Embryonic facial prominence (tissue), 1 donor: ENCODE data around the gene HDAC10.
"Not testable (repeated sequence)": the region's sequence is repeated elsewhere in the genome, so short reads cannot be mapped to it uniquely, and the experiment has no call there.

Experiments used
- DNase-seq: peaks from one replicate; pipeline ENCODE4 v3.0.0-alpha.2; 2016; ENCODE audit errors: extremely low spot score

HDAC10 gene

DNA sequence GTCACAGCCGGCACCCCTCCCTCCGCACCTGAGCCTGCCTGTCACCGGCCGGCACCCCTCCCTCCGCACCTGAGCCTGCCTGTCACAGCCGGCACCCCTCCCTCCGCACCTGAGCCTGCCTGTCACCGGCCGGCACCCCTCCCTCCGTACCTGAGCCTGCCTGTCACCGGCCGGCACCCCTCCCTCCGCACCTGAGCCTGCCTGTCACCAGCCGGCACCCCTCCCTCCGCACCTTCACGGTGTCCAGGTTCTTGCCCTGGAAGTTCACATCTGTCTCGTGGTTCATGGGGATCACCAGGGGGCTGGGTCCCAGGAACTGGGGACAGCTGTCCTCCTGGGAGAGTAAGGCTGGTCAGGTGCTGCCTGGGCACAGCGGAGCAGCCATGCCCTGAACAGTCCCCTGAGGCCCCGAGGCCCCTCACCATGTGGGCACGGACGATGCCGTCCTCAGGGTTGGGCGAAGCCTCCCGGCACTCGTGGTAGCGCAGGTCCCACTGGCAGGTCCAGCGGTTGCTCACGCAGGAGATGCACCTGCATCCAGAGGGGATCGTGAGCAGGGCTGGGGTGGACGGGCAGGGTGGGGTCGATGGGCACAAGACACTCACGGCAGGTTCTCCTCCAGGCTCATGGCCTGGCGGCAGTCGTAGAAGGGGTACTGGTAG lies 34.6 kb upstream of the HDAC10 start:
- no peak for DNase-seq

GRCh38 chr22:50284479-50284878 lies 33.4 kb upstream of the HDAC10 start:
- no peak for DNase-seq

DNA sequence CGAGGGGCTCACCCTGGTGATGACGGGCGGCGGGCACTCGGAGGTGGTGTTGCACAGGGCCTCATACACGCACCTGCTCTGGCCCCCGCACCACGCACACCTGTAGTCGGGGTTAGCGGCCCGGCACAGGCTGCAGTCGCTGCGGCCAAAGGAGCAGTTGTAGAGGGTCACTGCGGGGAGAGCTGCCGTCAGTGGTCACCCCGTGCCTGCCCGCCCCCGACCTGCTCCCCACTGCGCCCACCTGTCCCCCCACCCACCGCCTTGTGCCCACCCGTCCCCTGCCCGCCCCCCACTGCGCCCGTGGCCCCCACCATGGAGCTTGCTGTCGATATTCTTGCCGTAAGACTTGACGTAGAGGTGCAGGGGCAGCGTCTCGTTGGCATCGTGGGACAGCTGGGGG lies 32.8 kb upstream of the HDAC10 start:
- DNase-seq: no peak

DNA sequence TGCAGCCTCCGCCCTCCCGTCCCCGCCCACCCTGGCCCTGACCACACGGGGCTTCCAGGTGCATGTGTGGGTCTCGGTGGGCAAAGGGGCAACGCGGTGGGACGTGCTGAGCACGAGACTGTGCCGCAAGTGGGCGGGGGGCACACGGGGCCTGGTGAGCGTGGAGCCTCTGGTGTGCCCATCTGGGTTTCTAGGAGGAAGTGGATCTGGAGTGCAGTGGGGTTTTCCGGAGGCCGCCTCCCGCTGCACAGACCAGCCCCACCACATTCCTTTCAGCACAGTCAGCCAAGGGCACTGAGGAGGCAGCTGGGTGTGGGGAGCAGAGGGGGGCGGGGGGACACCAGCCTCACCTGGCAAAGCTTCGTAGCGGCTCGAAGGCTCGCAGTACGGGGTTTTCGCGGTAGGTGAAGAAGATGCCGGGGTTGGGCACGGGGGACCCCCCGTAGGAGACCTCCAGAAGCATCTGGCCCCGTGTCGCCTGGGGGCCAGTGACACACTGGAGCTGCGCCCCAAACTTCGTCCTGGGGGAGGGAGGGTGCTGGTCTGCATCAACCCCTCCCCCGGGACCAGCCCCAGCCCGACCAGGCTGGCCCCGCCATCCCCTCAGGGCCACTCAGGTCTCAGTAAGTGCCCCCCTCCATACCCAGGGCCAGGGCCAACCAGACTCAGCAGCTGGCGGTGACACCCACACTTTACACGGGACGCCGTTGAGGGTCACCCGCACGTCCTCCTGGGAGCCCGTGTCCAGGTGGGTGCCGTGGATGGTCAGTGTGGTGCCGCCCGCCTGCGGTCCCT lies 31.5 kb upstream of the HDAC10 start:
- no peak for DNase-seq

DNA sequence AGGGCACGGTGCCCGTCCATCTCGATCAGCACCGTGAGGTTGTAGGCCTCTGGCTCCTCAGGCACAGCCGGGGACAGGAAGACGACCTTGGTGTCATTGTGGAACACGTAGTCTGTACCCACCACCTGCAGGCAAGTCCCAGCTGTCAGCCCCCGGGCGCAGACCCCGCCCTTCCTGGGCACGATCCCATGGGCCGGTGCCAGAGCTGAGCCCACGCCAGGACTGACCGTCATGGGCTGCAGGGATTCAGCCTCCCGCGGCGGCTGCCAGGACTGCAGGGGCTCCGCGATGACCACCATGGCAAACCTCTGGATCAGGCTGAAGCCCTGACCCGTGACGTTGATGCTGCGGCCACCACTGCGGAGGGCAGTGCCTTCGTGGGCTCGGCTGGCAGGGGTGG lies 30.9 kb upstream of the HDAC10 start:
- no peak for DNase-seq

DNA sequence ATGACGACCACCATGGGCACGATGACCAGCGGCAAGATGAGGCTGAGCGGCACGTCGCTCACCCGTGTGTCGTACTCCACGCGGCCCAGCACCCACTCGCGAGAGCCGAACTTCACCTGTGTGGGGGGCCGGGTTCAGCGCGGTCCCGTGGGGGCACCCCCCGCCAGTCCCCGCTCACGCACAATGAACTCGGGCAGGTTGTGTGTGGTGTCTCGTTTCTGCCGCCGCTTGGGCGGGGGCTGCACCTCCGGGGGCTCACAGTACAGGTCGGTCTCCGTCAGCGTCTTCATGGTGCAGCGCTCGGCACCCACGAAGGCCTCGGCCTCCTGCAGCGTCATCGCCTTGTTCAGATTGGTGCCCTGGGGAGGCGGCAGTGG lies 30.3 kb upstream of the HDAC10 start:
- DNase-seq: no peak

DNA sequence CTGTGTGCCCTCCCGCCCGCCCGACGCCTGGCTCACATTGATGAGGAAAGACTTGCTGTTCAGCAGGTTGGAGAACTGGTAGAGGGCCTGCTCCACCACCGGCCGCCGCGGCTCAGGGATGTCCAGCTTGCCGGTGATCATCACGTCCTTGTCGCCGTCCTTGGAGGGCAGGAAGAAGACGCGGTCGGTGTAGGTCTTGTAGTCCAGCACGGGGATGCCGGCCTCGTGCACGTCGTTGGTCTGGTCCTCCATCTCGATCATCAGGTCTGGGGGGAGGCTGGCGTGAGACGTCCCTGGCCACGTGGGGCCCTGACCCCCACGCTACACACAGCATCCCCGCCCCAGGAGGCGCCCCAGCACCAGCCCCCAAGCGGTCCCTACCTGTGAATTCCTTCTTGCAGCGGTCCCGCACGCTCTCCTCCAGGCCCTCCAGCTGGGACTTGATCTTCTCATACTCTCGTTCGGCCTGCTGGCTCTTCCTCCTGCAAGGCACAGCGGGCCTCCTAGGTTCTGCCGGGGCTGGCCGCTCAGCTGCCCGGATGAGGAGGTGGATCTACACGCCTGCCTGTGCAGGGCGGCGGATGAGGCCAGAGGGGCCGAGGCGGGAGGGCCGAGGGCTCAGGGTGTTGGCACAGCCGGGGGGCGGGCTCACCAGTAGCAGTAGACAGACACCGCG lies 29.8 kb upstream of the HDAC10 start:
- DNase-seq: no peak

DNA sequence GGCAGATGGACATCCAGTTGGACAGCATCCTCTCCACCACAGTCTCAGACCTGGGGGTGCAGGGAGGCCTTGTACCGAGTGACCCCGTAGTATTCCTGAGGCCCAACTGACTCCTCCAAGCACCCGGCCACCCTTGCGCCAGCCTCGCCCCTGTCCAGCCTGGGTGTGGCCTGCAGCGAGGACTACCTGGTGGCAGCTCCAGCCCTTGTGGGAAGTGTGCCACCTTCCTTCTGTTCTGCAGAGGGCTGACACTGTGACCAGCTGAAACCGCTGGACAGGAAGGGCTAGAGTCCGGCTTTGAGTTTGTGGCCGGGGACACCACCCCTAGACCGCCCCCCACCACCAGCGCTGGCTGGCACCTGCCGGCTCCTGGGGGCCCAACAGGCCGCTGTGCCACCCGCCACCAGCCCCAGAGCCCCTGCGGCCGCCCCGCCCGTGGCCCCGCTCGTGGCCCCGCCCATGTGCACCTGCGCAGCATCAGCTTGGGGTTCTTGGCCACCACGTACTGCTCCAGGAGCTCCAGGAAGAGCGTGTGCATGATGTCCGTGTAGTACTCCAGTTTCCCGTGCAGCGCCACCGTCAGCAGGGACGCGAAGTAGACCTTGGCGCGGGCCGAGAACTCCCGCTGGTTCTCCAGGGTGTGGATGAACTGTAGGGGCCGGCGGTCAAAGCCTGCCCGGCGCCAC lies 29.1 kb upstream of the HDAC10 start:
- no peak for DNase-seq

GRCh38 chr22:50278956-50279619 lies 28.0 kb upstream of the HDAC10 start:
- DNase-seq: no peak

DNA sequence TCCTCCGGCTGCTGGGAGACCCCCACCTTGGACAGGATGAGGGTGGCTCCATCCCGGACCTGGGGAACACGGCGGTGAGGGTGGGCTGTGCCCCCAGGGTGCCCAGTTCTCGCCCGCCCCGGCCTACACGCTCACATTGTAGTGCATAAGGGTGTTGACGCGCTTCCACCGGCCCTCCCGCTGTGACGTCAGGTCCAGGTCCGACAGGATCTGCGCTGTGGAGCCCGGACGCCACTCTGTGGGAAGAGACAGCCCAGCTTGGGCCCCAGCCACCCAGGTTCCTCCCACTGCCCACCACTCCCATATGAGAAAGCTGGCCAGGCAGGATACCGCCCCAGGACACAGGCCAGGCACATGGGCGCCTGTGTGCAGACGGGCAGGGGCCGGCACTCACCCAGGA lies 27.4 kb upstream of the HDAC10 start:
- no peak for DNase-seq

DNA sequence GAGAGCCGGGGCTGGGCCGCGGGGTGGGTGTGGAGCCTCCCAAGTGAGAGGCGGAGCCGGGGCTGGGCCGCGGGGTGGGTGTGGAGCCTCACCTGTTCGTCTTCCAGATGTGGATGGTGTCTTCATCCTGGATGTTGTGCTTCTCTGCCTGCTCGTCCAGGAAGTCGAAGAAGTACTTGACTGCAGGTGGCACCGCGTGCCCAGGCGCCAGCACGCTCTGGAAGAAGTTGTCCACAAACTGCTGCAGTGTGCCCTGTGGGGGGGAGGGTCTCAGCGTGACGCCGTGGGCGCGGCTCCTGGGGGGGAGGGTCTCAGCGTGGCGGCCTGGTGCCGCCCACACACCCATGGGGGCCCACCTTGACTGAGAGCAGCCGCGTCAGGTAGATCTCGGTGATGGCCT lies 26.7 kb upstream of the HDAC10 start:
- DNase-seq: no peak

DNA sequence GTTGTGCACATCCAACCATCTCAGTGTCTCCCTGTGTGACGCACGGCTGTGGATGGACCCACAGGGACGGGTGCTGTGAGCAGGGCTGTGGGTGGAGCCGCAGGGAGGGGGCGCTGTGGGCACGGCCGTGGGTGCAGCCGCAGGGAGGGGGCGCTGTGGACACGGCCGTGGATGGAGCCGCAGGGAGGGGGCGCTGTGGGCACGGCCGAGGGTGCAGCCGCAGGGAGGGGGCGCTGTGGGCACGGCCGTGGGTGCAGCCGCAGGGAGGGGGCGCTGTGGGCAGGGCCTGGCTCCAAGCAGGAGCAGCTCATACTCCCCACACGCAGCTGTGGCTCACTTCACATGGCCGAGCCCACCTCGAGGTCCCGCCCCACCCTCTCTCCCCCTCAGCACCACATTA lies 25.1 kb upstream of the HDAC10 start:
- DNase-seq: no peak

GRCh38 chr22:50275181-50276055 lies 24.4 kb upstream of the HDAC10 start:
- DNase-seq: no peak

DNA sequence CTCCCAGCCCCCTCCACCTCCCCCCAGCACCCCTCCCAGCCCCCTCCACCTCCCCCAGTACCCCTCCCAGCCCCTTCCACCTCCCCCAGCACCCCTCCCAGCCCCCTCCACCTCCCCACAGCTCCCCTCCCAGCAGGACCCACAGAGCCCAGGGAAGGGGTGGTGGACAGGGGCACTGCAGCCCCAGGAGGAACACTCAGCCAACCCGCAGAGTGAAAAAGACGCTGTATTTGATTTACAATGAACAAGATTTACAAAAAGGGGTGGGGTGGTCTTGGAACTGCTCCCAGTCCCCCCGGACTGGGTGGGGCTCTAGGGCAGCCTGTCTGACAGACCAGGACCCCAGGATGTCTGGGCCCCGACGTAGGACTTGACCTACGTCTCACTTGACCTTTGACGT lies 23.7 kb upstream of the HDAC10 start:
- no peak for DNase-seq

- no peak for DNase-seq
Measured at GRCh38 chr22:50274311-50274710, 23.2 kb upstream of the HDAC10 start.

DNA sequence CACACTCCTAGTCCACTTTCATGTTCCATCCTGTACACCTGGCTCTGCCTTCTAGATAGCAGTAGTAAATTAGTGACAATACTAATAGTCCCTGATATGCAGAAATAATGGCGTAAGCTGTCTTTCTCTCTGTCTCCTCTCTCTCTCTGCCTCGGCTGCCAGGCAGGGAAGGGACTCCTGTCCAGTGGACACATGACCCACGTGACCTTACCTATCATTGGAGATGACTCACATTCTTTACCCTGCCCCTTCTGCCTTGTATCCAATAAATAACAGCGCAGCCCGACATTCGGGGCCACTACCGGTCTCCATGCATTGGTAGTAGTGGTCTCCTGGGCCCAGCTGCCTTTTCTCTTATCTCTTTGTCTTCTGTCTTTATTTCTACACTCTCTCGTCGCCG lies 22.7 kb upstream of the HDAC10 start:
- not testable (repeated sequence) for DNase-seq

GRCh38 chr22:50273352-50273751 lies 22.3 kb upstream of the HDAC10 start:
- DNase-seq: not testable (repeated sequence)

DNA sequence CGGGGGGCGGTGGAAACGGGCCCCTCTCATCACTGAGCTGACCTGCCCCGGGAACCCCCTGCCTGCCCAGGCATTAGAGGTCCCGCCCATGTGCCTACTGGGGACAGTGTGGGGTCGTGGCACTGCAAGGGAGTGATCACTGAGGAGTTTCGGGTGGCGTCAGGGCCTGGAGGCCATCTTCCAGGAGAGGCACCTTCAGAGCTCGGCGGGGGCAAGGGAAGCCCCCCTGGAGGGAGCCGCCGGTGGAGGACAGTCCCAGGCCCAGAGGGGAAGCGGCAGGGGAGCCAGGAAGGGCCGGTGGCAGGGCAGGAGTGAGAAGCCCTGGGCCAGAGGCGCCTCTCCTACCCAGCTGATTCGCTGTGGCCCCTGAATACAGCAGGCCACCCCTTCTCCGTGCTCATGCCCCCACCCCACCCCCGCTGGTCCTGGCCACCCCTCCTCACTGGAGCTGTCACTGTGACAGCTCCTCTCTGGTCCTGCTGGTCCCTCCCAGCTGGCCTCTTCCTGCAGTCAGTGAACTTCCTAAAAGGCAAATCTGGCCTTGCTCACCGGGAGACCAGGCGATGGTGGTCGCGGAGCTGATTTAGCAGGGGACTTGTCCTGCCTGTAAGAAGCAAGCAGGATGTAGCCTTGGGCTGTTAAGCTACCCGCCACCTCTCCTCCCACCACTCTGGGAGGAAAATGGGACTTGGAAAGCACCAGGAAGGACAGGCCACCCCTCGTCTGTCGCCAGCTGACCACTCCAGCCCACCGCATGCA lies 21.2 kb upstream of the HDAC10 start:
- no peak for DNase-seq

- DNase-seq: no peak
Measured at GRCh38 chr22:50271519-50271970, 20.5 kb upstream of the HDAC10 start.
